GM21529 (cell line): ENCODE results near the gene PIGV.
A peak's percentile ranks its signal among the peaks of the same experiment; 100 is the strongest.
"Not testable (repeated sequence)": the region's sequence is repeated elsewhere in the genome, so short reads cannot be mapped to it uniquely, and the experiment has no call there.

ENCODE experiments used
- ATAC-seq: cut with Tn5 transposase; IDR thresholded peaks from one replicate; pipeline ENCODE4 v1.9.1; 2021; ENCODE audit not compliant: unreplicated experiment

PIGV gene

GRCh38 chr1:26831546-26832248, 43.9 kb downstream of the PIGV start:
- ATAC-seq: no peak

- ATAC-seq: no peak
Measured at GRCh38 chr1:26832249-26832960, 44.7 kb downstream of the PIGV start.

- peak; percentile 82 for ATAC-seq
Measured at GRCh38 chr1:26833432-26834405, 46.0 kb downstream of the PIGV start.

GRCh38 chr1:26837665-26838064, 49.9 kb downstream of the PIGV start:
- not testable (repeated sequence) for ATAC-seq

GRCh38 chr1:26838474-26839338, 51.0 kb downstream of the PIGV start:
- peak; percentile 96 for ATAC-seq

- ATAC-seq: peak; percentile 10
Measured at GRCh38 chr1:26839339-26839722, 51.6 kb downstream of the PIGV start.

GRCh38 chr1:26839779-26840178, 52.0 kb downstream of the PIGV start:
- ATAC-seq: no peak

- ATAC-seq: no peak
Measured at GRCh38 chr1:26844424-26845196, 56.9 kb downstream of the PIGV start.

GRCh38 chr1:26847826-26848225, 60.1 kb downstream of the PIGV start:
- ATAC-seq: not testable (repeated sequence)
